Gastroesophageal sphincter (tissue), 3 donors: Measurements from ENCODE around the gene LCA5.

Experiments
- CTCF ChIP-seq, 4 experiments: fragments of 200-600 bp in 2 of 4; fragments of 450-650 bp in 2 of 4; sonication (generic) in 1 of 4; IDR thresholded peaks; one replicate each; pipeline ENCODE4 v1.5.1; 2017 to 2019; ENCODE audit warnings: antibody characterized with exemption in 4 of 4, mild to moderate bottlenecking in 2 of 4, moderate library complexity in 2 of 4
- POLR2A ChIP-seq, 2 donors: fragments of 450-650 bp; IDR thresholded peaks; one replicate each; pipeline ENCODE4 v1.6.1; 2017; ENCODE audit warnings: antibody characterized with exemption in 2 of 2, mild to moderate bottlenecking in 2 of 2, moderate library complexity in 1 of 2
- POLR2AphosphoS5 ChIP-seq: sonication (generic); formaldehyde crosslinking; IDR thresholded peaks from one replicate; pipeline ENCODE4 v1.6.1; 2017; ENCODE audit warnings: antibody characterized with exemption

- TF ChIP-seq POLR2A (IDR thresholded peaks at IDR 0.05) (no peak), CTCF (IDR thresholded peaks at IDR 0.05) (no peak), POLR2AphosphoS5 (no peak)
These were observed 6.7 kb upstream of the LCA5 start for GRCh38 chr6:79543886-79544285.
